ENCODE results near the gene AMOTL1. TPM values are rescaled to one million over a fixed set of nuclear protein-coding genes. Genes with fewer than 3 reads are reported as not detected.
"Not testable (repeated sequence)": the region's sequence is repeated elsewhere in the genome, so short reads cannot be mapped to it uniquely, and the experiment has no call there.

The AMOTL1 gene
- total RNA-seq, 1 donor from 2014 or later: 5.9 TPM

DNA sequence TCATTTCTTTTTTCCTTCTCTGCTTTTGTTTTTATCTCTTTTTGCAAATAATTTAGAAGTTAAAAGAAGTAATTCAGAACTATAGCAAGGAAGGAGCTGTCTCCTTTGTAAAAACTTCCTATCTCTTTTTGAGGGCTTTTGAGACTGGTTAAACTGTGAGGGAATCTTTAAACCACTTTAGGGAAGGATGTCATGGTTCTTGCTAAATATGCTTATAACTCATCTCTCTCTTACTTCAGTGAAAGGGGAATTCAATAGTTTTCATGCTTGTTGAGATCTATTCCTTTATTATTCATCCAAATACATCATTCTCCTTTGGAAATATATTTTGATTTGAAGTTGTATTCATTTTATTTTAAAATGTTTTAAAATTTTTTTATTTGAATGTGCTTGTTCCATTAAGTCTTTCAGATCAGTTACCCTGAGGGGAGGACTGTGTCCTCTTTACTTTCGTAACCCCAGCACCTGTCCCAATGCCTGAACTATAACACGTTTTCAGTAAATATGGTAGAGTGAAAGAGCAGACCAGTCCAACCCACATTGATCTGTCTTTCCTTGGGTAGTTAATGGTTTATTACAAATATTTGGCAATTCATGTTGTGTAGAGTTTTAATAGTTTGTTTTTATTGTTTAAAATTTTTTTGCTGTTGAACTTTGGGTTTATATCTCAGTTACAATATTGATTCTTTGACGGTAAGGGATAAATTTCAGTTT lies 27.5 kb downstream of the AMOTL1 start:
- DNase-seq: no peak

DNA sequence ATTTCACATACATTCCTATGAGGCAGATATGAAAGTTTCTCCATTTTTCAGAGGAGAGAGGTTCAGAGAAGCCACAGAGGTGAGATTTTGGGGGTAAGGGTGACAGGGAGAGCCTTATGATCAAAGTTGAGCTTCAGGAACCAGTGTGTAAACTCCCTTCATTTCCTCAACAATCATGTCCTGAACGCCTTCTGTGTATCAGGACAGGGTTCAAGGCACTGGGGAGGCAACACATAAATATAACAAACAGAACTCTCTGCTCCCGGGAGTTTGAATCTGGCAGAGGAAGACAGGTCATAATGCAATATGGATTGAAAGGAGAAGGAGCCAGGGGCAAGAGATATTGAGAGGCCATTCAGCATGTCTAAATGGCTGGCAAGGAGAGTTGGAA lies 28.0 kb downstream of the AMOTL1 start:
- no peak for DNase-seq
- no peak overlapping the region for H3K27ac Mint-ChIP-seq
- no peak overlapping the region for H3K4me3 Mint-ChIP-seq
- intact Hi-C loops (cut with micrococcal nuclease): no loop called here
- no peaks in the 10 kb centered on the region for H3K9me3 Mint-ChIP-seq
- no peaks in the 10 kb centered on the region for H3K36me3 Mint-ChIP-seq (ENCODE audit: low read depth)
- no peaks in the 10 kb centered on the region for H3K4me1 Mint-ChIP-seq
- peaks cover 5% of the 10 kb centered on the region for H3K27me3 Mint-ChIP-seq

More for the DNA sequence above, 27.5 kb downstream of the AMOTL1 start:
- no peak overlapping the region for H3K4me3 Mint-ChIP-seq
- peaks cover 5% of the 10 kb centered on the region for H3K27me3 Mint-ChIP-seq
- intact Hi-C loops (cut with micrococcal nuclease): no loop called here
- H3K36me3 Mint-ChIP-seq (ENCODE audit: low read depth): no peaks in the 10 kb centered on the region
- no peaks in the 10 kb centered on the region for H3K9me3 Mint-ChIP-seq
- H3K27ac Mint-ChIP-seq: no peak overlapping the region
- H3K4me1 Mint-ChIP-seq: no peaks in the 10 kb centered on the region

DNA sequence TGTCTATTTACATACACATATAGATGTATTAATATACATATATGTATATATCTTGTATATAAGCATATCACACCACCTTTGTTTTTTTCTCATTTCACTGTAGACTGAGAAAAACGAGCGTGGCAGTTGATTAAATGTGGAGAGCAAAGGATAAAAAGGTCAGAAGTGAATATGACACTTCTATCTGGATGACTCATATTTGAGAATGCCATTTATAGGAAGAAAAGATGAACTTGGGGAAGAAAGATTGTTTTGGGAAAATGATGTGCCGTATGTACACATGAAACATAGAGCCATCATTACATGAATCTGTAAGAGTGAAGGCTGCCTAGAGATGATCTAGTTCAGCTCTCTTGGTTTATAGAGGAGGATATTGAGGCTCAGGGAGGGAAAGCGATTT lies 28.7 kb downstream of the AMOTL1 start:
- Mint-ChIP-seq H3K27me3 (peaks cover 5% of the 10 kb centered on the region), H3K9me3 (no peaks in the 10 kb centered on the region), H3K4me3 (no peak overlapping the region), H3K4me1 (no peaks in the 10 kb centered on the region), H3K27ac (no peak overlapping the region), H3K36me3 (ENCODE audit: low read depth) (no peaks in the 10 kb centered on the region)
- intact Hi-C loops (cut with micrococcal nuclease): no loop called here
- DNase-seq: no peak

DNA sequence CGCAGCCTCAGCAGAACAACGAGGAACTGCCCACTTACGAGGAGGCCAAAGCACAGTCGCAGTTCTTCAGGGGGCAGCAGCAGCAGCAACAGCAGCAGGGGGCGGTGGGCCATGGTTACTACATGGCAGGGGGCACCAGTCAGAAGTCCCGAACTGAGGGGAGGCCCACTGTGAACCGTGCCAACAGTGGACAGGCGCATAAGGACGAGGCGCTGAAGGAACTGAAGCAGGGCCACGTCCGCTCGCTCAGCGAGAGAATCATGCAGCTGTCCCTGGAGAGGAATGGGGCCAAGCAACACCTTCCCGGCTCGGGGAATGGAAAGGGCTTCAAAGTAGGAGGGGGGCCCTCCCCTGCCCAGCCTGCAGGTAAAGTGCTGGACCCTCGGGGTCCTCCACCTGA lies 31.6 kb downstream of the AMOTL1 start:
- H3K9me3 Mint-ChIP-seq: no peaks in the 10 kb centered on the region
- no peak overlapping the region for H3K27ac Mint-ChIP-seq
- H3K27me3 Mint-ChIP-seq: peaks cover 2% of the 10 kb centered on the region

DNA sequence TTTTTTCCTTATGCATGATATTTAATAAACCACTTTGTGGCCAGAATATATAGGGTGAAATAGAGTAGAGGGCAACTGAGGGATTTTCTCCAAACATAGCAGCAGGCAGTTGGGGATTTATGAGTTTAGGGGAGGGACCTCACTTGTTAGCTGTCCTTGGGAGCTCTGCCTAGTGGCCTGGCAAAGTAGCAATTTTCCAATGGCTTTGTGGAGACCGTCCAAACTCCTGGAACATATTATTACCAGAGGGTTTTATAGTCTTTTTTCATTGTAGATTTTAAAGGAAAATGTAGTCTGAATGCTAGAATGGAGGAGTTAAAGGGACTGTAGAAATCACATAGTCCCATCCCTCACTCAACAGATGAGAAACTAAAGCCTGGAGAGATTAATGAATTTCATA lies 32.3 kb downstream of the AMOTL1 start:
- peaks cover 1% of the 10 kb centered on the region for H3K27me3 Mint-ChIP-seq
- intact Hi-C loops (cut with micrococcal nuclease): no loop called here
- no peaks in the 10 kb centered on the region for H3K36me3 Mint-ChIP-seq (ENCODE audit: low read depth)
- H3K4me1 Mint-ChIP-seq: no peaks in the 10 kb centered on the region
- H3K4me3 Mint-ChIP-seq: no peak overlapping the region
- no peaks in the 10 kb centered on the region for H3K9me3 Mint-ChIP-seq
- H3K27ac Mint-ChIP-seq: no peak overlapping the region
- DNase-seq: no peak

More for the DNA sequence above, 31.6 kb downstream of the AMOTL1 start:
- Mint-ChIP-seq H3K36me3 (ENCODE audit: low read depth) (no peaks in the 10 kb centered on the region), H3K4me3 (no peak overlapping the region), H3K4me1 (no peaks in the 10 kb centered on the region)
- no peak for DNase-seq
- intact Hi-C loops (cut with micrococcal nuclease): no loop called here

DNA sequence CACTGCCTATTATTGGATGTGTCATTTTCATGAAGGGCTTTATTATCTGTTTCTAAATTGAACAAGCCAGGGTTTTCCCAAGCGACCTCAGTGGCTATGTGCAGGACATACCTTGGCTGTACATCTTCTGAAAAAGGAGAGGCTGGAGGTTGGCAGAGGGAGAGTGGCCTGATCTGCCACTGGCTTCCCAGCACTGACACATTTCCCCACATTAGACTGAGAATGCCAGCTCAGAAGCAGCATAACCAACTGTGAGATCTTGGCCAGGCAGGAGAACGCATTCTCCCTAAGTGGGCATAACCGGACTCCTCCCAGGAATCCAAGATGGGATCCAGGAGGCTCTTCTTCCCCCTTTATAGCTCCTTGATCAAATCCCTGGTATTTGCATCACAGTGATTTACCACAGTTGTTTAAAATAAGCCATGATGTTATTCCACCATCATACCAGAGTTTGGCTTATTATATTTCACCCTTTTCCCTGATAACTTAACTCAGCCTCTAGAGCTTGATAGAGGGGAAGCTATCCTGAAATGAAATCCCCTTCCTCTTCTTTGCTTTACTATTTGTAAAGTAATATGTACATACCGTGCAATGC lies 33.8 kb downstream of the AMOTL1 start:
- intact Hi-C loops (cut with micrococcal nuclease): no loop called here
- H3K4me3 Mint-ChIP-seq: no peak overlapping the region

DNA sequence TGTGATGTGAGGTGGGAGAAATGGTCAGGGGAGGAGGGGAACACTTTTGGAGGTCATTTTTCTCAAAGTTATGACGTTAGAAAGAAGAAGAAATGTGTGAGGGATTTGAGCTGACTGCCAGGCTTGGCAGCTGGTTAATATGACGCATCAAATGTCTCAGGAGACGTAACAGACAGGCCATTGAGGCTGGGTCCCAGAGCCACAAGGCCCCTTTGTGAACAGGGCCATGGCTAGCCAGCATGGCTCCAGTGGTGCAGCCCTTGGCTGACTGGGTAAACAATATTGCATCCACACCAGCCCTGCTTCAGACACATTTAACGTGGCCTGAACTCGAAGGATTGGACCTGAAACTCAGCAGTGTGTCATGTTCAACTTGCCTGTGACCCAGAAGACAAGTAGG lies 34.3 kb downstream of the AMOTL1 start:
- no peak overlapping the region for H3K27ac Mint-ChIP-seq
- H3K36me3 Mint-ChIP-seq (ENCODE audit: low read depth): no peaks in the 10 kb centered on the region
- H3K4me1 Mint-ChIP-seq: no peaks in the 10 kb centered on the region
- H3K4me3 Mint-ChIP-seq: no peak overlapping the region
- H3K9me3 Mint-ChIP-seq: no peaks in the 10 kb centered on the region
- intact Hi-C loops (cut with micrococcal nuclease): no loop called here
- H3K27me3 Mint-ChIP-seq: no peaks in the 10 kb centered on the region
- DNase-seq: no peak

More for the DNA sequence above, 33.8 kb downstream of the AMOTL1 start:
- no peak overlapping the region for H3K27ac Mint-ChIP-seq
- H3K9me3 Mint-ChIP-seq: no peaks in the 10 kb centered on the region
- DNase-seq: no peak
- no peaks in the 10 kb centered on the region for H3K27me3 Mint-ChIP-seq
- H3K36me3 Mint-ChIP-seq (ENCODE audit: low read depth): no peaks in the 10 kb centered on the region
- no peaks in the 10 kb centered on the region for H3K4me1 Mint-ChIP-seq

DNA sequence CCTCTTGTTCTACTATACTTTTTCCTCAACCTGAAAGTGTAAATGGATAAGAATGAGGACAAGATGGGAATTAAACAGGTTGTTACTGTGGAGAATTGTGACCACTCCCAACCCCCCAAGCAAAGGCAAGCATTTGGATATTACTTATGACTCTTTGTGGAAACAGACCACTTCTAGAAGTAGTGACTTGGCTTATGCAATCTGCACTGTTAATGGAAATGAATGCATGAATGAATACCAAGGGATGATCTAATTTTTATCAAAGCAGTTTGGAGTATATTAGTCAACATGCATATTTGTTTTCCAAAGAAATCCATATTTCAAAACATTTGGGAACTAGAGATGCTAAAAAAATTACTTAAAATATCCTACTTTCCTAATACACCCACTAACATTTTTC lies 35.3 kb downstream of the AMOTL1 start:
- Mint-ChIP-seq H3K27ac (no peak overlapping the region), H3K9me3 (no peaks in the 10 kb centered on the region), H3K4me3 (no peak overlapping the region), H3K27me3 (no peaks in the 10 kb centered on the region), H3K4me1 (no peaks in the 10 kb centered on the region), H3K36me3 (ENCODE audit: low read depth) (no peaks in the 10 kb centered on the region)
- intact Hi-C loops (cut with micrococcal nuclease): no loop called here
- DNase-seq: no peak

DNA sequence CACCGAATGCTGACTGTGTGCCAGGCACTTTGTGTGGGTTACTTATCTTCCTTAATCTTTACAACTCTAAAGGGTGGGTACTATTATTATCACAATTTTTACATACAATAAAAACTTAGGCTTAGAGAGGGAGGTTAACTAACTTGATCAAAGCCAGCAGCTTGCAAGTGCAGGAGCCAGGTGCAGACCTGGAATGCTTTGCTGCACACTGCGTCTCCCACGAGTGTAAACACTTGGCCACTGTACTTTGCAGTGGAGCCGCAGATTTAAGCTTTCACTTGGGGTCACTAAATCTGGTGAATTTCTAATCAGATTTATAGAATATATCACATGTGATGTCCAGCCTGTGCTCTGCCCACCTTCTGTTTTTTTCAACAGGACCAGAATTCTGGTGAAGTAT lies 36.7 kb downstream of the AMOTL1 start:
- no peak for DNase-seq
- Mint-ChIP-seq H3K36me3 (ENCODE audit: low read depth) (no peaks in the 10 kb centered on the region), H3K4me3 (no peak overlapping the region), H3K9me3 (no peaks in the 10 kb centered on the region), H3K27me3 (no peaks in the 10 kb centered on the region), H3K4me1 (no peaks in the 10 kb centered on the region), H3K27ac (no peak overlapping the region)
- intact Hi-C loops (cut with micrococcal nuclease): no loop called here

DNA sequence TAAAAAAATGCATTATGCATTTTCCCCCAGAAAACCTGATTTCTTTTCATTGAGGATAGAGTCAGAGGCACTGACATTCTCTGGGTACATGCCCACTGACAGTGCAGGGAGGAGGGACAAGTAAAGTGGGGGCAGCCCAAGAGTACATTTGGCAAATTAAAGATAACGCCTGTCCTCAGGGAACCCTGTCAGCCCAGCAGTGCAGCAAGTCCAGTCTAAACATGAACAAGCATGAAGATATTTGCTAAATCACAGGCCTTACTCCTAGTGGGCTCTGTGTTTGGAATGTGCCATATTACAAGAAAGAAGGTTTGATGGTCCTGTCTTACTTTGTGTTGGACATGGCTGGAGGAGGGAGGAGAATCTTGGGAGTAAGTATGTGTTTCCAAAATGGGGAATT lies 37.9 kb downstream of the AMOTL1 start:
- no peak for DNase-seq
- Mint-ChIP-seq H3K27ac (no peak overlapping the region), H3K36me3 (ENCODE audit: low read depth) (no peaks in the 10 kb centered on the region), H3K4me3 (no peak overlapping the region), H3K4me1 (no peaks in the 10 kb centered on the region), H3K9me3 (no peaks in the 10 kb centered on the region), H3K27me3 (no peaks in the 10 kb centered on the region)
- intact Hi-C loops (cut with micrococcal nuclease): no loop called here

DNA sequence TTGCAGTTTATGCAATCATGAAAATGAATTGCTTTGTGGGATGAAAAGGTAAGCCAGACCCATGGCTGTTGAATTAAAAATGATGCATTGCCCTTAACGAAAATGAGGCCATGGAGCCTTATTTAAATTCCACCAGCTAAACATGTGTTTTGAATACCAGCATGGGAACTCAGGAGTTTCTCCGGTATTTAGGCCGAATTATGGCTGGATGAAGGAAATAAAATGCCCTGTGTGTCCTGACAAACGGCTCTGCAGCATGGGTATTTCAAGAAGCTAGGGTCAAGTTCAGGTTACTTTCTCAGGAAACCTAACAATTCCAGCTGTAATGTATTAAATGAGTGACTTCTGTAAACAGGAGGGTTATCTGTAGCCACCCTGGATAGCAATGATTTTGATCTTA lies 38.3 kb downstream of the AMOTL1 start:
- H3K27ac Mint-ChIP-seq: no peak overlapping the region
- DNase-seq: no peak
- H3K4me1 Mint-ChIP-seq: no peaks in the 10 kb centered on the region
- H3K4me3 Mint-ChIP-seq: no peak overlapping the region
- intact Hi-C loops (cut with micrococcal nuclease): no loop called here
- no peaks in the 10 kb centered on the region for H3K9me3 Mint-ChIP-seq
- no peaks in the 10 kb centered on the region for H3K36me3 Mint-ChIP-seq (ENCODE audit: low read depth)
- H3K27me3 Mint-ChIP-seq: no peaks in the 10 kb centered on the region

DNA sequence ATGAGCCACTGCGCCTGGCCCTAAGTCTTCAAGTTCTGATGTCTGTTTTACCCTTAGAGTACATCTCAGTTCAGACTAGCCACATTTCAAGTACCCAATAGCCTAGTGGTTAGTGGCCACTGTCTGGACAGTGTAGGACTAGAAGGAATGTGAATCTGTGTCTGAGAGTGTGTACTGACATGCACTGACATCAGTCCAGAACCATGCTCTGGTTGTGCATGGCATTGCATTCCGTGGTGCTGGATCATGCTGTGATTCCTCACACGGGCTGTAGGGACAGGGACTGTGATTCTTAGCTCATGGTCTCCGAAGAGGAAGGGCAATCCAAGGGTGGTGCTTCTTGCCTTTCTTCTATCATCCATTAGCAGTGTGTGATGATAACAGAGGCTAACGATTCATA lies 41.1 kb downstream of the AMOTL1 start:
- intact Hi-C loops (cut with micrococcal nuclease): no loop called here
- H3K9me3 Mint-ChIP-seq: no peaks in the 10 kb centered on the region
- no peaks in the 10 kb centered on the region for H3K4me1 Mint-ChIP-seq
- H3K27me3 Mint-ChIP-seq: no peaks in the 10 kb centered on the region
- no peak for DNase-seq
- H3K27ac Mint-ChIP-seq: no peak overlapping the region
- no peaks in the 10 kb centered on the region for H3K36me3 Mint-ChIP-seq (ENCODE audit: low read depth)
- H3K4me3 Mint-ChIP-seq: no peak overlapping the region

DNA sequence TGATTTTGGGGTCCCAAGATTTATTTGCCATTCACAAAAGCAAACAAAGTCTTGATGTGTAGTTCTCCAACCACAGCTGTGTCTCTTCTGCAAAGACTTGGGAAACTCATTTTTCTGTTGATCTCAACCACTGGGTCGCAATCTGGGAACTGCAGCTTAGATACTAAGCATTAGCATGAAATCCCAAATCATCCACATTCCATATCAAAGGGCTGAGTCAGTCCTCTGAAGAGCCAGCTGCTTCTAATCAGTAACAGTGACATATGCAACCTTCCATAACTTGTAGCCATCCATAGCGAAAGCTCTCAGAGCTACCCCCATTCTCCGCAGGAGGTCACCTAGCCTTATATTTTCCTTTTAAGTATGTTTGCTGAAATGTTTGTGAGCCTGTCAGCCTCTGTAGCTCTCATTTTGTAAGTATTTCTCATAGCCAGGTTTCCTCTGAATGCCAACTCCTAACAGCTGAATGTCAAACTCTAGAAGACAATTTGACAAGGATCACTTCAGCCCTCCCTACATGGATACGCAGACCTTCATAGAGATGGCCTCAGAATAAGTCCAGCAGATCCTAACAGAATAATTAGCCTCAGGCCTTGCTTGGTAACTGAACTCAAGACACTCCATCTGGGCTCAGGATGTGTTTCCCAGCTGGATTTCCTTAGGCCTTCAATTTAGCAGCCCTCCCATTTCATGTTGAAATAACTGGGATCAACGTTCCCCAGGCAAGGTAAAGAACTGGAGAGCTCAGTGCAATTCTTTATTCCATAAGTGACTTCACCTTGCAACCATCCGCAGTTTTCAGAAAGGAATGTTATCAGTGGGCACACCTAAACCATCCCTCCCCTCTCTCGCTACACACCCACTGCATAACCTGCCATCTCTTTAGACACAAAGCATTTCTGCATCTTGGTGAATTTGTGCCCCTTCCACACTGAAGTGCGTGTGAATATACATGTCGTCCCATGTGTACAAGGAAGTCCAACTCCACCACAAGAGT lies 44.9 kb downstream of the AMOTL1 start:
- H3K36me3 Mint-ChIP-seq (ENCODE audit: low read depth); H3K4me3 Mint-ChIP-seq; DNase-seq; intact Hi-C loops (cut with micrococcal nuclease); H3K9me3 Mint-ChIP-seq; H3K27ac Mint-ChIP-seq; H3K27me3 Mint-ChIP-seq; H3K4me1 Mint-ChIP-seq: not testable (repeated sequence)
